Stimulated activated naive CD8-positive, alpha-beta T cell treated with anti-CD3 and anti-CD28 coated beads, Interleukin-15, Interleukin-2, amounts not matched to agents 100 ng/mL and 50 ng/mL, for 24 hours (primary cell): ENCODE data around the gene EFNB3.

Source experiments
- H3K27ac Mint-ChIP-seq: one replicate; pipeline ENCODE4 v1.8.0; 2021; ENCODE audit warnings: mild to moderate bottlenecking, mixed read lengths
- H3K27me3 Mint-ChIP-seq: one replicate; pipeline ENCODE4 v1.8.0; 2021; ENCODE audit warnings: mixed read lengths
- H3K36me3 Mint-ChIP-seq: one replicate; pipeline ENCODE4 v1.8.0; 2021; ENCODE audit warnings: low read depth, mixed read lengths
- H3K4me1 Mint-ChIP-seq: one replicate; pipeline ENCODE4 v1.8.0; 2021; ENCODE audit warnings: low read depth, mixed read lengths
- H3K4me3 Mint-ChIP-seq: one replicate; pipeline ENCODE4 v1.8.0; 2021; ENCODE audit warnings: mild to moderate bottlenecking, mixed read lengths
- H3K9me3 Mint-ChIP-seq: one replicate; pipeline ENCODE4 v1.8.0; 2021; ENCODE audit warnings: mixed read lengths

The EFNB3 gene

GRCh38 chr17:7687072-7687907 is 17.7 kb upstream of the EFNB3 start, which contains the start of gene TP53:
Gene TP53, minus strand, starts transcription at chr17:7687490. Its CDS starts 10,896 bp downstream, at chr17:7676594.
- Mint-ChIP-seq H3K27ac (peak within 1 kb of the TSS; percentile 99), H3K4me3 (peak within 1 kb of the TSS; percentile 98), H3K27me3 (no peaks in the 10 kb centered on the region), H3K36me3 (peaks cover 40% of the 10 kb centered on the region), H3K9me3 (no peaks in the 10 kb centered on the region), H3K4me1 (peaks cover 46% of the 10 kb centered on the region)

GRCh38 chr17:7687908-7688807 is 16.8 kb upstream of the EFNB3 start, which contains the start of gene WRAP53:
Gene WRAP53, plus strand, starts transcription at chr17:7688477. Its CDS starts 172 bp downstream, at chr17:7688649.
- Mint-ChIP-seq H3K9me3 (no peaks in the 10 kb centered on the region), H3K27me3 (no peaks in the 10 kb centered on the region), H3K4me1 (peaks cover 42% of the 10 kb centered on the region), H3K36me3 (peaks cover 42% of the 10 kb centered on the region), H3K27ac (peak within 1 kb of the TSS; percentile 99), H3K4me3 (peak within 1 kb of the TSS; percentile 98)

GRCh38 chr17:7688808-7689316 is 16.1 kb upstream of the EFNB3 start:
- H3K4me3 Mint-ChIP-seq, result peak overlapping the region; percentile 98
- H3K36me3 Mint-ChIP-seq, result peaks cover 47% of the 10 kb centered on the region
- no peaks in the 10 kb centered on the region for H3K9me3 Mint-ChIP-seq
- peaks cover 38% of the 10 kb centered on the region for H3K4me1 Mint-ChIP-seq
- peak overlapping the region; percentile 83 for H3K27ac Mint-ChIP-seq
- no peaks in the 10 kb centered on the region for H3K27me3 Mint-ChIP-seq

GRCh38 chr17:7695586-7695985 is 9.4 kb upstream of the EFNB3 start:
- Mint-ChIP-seq H3K27me3 (no peaks in the 10 kb centered on the region), H3K4me3 (no peak overlapping the region), H3K9me3 (no peaks in the 10 kb centered on the region), H3K27ac (no peak overlapping the region), H3K36me3 (peaks cover 50% of the 10 kb centered on the region), H3K4me1 (no peaks in the 10 kb centered on the region)

- Mint-ChIP-seq H3K27me3 (peaks cover 3% of the 10 kb centered on the region), H3K36me3 (peaks cover 64% of the 10 kb centered on the region), H3K4me1 (no peaks in the 10 kb centered on the region), H3K4me3 (no peak overlapping the region), H3K9me3 (no peaks in the 10 kb centered on the region), H3K27ac (no peak overlapping the region)
These were observed 7.0 kb upstream of the EFNB3 start for GRCh38 chr17:7697828-7698588.

DNA sequence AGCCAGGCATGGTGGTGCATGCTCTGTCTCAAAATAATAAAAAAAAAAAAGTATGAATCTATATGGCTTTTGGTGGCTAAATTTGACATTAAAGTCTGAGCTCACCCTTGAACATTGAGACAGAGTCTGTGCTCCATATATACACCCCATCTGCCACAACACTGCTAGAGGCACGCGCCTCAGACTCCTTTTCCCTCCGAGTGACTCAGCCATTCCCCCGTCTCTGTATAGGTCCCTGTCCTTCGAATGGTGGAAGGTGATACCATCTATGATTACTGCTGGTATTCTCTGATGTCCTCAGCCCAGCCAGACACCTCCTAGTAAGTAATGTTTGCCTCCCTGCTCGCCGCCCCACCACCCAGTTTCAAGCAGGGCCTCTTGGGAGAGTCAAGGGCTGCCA is 4.5 kb upstream of the EFNB3 start:
- Mint-ChIP-seq H3K27me3 (peaks cover 18% of the 10 kb centered on the region), H3K4me1 (peaks cover 15% of the 10 kb centered on the region), H3K9me3 (no peaks in the 10 kb centered on the region), H3K27ac (no peak overlapping the region), H3K36me3 (peaks cover 50% of the 10 kb centered on the region), H3K4me3 (no peak overlapping the region)

DNA sequence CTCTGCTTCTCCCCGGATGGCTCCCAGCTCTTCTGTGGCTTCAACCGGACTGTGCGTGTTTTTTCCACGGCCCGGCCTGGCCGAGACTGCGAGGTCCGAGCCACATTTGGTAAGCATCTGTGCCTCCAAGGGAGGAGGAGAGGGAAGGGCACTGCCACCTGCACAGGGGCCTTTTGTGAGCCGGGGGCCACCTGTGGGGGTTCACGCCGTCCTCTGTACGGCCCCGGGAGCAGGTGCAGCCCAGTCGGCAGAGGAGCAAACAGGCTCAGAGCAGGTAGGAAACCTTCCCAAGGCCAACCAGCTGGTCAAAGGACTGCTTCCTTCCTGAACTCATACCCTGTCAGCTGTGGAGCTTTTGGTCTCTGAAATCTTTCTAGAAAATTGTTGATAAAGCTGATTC is 3.3 kb upstream of the EFNB3 start:
- H3K27me3 Mint-ChIP-seq, result peaks cover 29% of the 10 kb centered on the region
- H3K36me3 Mint-ChIP-seq, result peaks cover 40% of the 10 kb centered on the region
- H3K4me3 Mint-ChIP-seq, result no peak overlapping the region
- H3K27ac Mint-ChIP-seq, result no peak overlapping the region
- H3K4me1 Mint-ChIP-seq, result peaks cover 24% of the 10 kb centered on the region
- H3K9me3 Mint-ChIP-seq, result no peaks in the 10 kb centered on the region

DNA sequence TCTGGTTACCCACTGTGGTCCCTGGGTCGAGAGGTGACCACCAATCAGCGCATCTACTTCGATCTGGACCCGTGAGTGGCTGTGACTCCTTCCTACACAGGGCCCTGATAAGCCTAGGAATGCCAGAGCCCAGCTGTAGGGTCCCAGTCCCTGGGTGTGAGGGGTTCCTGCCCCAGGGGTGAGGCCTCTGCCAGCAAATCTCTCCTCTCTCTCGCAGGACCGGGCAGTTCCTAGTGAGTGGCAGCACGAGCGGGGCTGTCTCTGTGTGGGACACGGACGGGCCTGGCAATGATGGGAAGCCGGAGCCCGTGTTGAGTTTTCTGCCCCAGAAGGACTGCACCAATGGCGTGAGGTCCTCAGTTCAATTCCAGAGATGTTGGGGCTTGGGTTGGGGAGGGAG is 2.2 kb upstream of the EFNB3 start:
- Mint-ChIP-seq H3K4me3 (no peak overlapping the region), H3K4me1 (peaks cover 24% of the 10 kb centered on the region), H3K27ac (no peak overlapping the region), H3K27me3 (peaks cover 33% of the 10 kb centered on the region), H3K9me3 (no peaks in the 10 kb centered on the region), H3K36me3 (peaks cover 35% of the 10 kb centered on the region)

GRCh38 chr17:7703584-7704479 is 1.2 kb upstream of the EFNB3 start:
- Mint-ChIP-seq H3K36me3 (peaks cover 29% of the 10 kb centered on the region), H3K27me3 (peaks cover 33% of the 10 kb centered on the region), H3K4me3 (no peak overlapping the region), H3K4me1 (peaks cover 24% of the 10 kb centered on the region), H3K27ac (no peak overlapping the region), H3K9me3 (no peaks in the 10 kb centered on the region)

- Mint-ChIP-seq H3K9me3 (no peaks in the 10 kb centered on the region), H3K27me3 (peaks cover 42% of the 10 kb centered on the region), H3K36me3 (peaks cover 28% of the 10 kb centered on the region), H3K4me1 (peaks cover 30% of the 10 kb centered on the region), H3K27ac (no peak overlapping the region), H3K4me3 (no peak overlapping the region)
These were observed 560 bp downstream of the EFNB3 start for GRCh38 chr17:7705269-7706255.

DNA sequence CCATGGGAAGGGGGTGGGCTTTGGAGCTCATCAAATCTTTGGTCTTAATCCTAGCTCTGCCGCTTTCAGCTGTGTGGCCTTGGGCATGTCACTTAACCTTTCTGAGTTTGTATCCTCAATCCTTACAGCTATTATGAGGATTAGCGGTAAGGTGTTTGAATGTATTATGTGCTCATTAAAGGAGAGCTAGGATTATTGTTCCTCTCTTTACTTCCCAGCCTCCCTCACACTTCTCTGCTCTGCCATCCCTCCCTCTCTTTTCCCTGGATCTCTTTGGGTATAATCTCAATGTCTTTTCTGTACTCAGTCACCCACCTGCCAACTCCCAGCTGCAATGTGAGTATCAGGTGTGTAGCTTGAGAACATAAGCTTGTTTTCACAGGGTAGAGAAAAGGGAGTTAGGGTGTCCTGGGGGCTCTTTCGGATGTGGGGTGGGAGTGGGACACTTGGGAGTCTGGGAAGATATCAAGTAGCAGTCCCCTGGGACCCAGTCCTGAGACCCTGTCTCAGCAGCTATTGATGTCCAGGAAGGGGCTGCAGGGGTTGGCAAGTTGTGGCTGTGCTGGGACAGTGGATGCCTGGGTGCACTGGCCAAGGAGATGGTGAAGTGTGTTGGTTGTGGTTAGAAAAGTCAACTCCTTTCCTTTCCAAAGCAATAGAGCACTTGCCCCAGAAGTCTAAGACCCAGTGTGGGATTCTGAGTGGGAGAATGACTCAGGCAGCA is 1.8 kb downstream of the EFNB3 start:
- peaks cover 37% of the 10 kb centered on the region for H3K4me1 Mint-ChIP-seq
- H3K27ac Mint-ChIP-seq, result no peak overlapping the region
- H3K4me3 Mint-ChIP-seq, result no peak overlapping the region
- peaks cover 52% of the 10 kb centered on the region for H3K27me3 Mint-ChIP-seq
- H3K9me3 Mint-ChIP-seq, result no peaks in the 10 kb centered on the region
- peaks cover 15% of the 10 kb centered on the region for H3K36me3 Mint-ChIP-seq

GRCh38 chr17:7707446-7707845 is 2.4 kb downstream of the EFNB3 start:
- peaks cover 9% of the 10 kb centered on the region for H3K36me3 Mint-ChIP-seq
- no peaks in the 10 kb centered on the region for H3K9me3 Mint-ChIP-seq
- H3K4me3 Mint-ChIP-seq, result no peak overlapping the region
- H3K27me3 Mint-ChIP-seq, result peaks cover 52% of the 10 kb centered on the region
- H3K4me1 Mint-ChIP-seq, result peaks cover 37% of the 10 kb centered on the region
- no peak overlapping the region for H3K27ac Mint-ChIP-seq
